Measurements from ENCODE around the gene IGF2BP2.
"Not testable (repeated sequence)": the region's sequence is repeated elsewhere in the genome, so short reads cannot be mapped to it uniquely, and the experiment has no call there.

IGF2BP2 gene

DNA sequence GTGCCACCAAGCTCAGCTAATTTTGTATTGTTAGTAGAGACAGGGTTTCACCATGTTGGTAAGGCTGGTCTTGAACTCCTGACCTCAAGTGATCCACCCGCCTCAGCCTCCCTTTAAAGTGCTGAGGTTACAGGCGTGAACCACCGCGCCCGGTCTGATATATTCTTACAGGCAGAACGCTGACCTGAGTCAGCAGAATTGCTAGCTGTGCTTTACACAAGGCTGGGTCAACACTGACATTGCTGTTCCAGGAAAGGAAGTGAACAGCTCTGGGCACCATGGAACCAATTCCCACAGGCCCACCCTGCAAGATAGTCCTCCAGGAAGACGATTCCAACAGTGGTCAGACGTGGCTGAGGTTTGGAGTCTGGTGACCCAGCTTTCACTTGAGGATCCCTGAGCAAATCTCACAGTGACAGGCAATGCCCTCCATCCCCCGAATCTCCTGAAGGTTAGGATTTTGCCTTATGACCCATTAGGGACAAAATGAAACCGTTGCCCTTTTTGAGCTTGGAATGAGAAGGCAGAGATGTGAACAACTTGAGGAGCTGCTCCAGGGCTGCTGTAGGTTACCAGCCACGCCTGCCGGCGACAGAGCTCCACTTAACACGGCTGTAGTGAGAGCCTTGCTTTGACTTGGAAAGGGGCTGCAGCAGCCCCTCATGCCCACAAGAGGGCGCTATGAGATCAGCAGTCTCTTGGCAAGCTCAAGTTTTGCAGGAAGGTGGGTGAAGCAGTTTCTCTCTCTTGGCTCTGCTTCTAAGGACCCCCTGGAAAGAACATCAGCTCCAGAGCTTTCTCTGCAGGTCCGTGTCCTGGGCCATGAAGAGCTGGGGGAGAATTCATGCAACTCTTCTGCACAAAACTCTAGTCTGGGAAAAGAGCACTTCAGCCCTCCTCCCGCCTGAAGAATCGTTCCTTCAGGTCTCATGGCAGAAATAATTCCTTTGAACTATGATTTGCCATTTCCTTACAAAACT is 164.6 kb downstream of the IGF2BP2 start:
- DNase-seq = peak; percentile 93

- DNase-seq = no peak
These were observed 165.9 kb downstream of the IGF2BP2 start for GRCh38 chr3:185658943-185659342.

DNA sequence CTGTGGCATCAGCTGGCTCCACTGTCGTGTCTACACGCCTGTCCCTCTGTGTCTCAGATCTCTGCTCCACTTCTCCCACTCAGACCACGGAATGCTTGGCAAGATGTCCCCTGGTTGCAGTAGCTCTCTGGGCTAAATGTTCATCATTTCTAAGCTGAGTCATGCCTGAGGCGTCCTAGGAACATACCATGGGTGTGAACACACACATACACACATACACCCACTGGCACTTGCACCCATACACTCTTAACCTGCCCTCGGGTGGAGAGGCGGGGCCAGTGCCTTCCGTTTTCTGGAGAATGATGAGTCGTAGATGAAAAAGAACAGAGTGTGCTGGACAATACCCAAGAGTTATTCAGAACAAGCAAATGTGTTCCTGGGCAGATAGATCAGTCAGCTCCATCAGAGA is 166.3 kb downstream of the IGF2BP2 start:
- DNase-seq = no peak

GRCh38 chr3:185657691-185658503 is 166.9 kb downstream of the IGF2BP2 start:
- no peak for DNase-seq

DNA sequence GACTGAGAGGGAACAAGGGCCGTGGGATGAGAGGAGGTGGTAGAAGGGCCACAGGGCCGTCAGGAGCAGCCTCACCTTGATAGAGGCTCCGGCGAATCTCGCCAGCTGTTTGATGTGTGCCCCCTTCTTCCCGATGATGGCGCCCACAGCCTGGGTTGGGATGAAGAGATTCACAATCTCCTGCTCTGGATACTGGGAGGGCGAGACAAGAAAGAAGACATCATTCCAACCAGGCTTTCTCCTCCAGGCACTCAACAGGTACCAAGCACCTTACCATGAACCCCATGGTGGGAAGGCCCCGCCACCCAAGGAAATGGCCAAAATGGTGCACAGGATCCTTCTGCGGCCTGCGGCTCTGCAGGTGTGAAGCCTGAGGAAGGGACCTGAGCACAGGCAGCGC is 167.6 kb downstream of the IGF2BP2 start:
- DNase-seq = no peak

- no peak for DNase-seq
These were observed 168.5 kb downstream of the IGF2BP2 start for GRCh38 chr3:185656321-185656840.

GRCh38 chr3:185655426-185656320 is 169.2 kb downstream of the IGF2BP2 start:
- DNase-seq = no peak

DNA sequence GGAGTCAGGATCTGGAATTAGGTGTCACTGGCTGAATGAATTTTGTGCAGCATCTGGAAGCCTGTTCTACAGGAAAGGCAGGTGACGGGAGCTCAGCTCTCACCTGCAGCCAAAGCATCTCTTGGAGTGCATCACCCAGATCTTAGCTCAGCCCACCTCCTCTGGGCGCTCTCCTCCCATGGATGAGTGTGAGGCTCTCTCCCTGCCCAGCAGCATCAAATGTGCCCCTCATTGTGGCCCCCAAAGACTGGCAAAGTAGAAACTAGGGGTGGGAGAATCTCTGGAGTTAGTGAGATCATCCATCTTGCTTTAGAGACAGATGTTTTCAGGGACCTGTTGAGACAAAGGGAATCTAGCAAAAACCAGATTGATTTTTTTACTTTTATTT is 170.1 kb downstream of the IGF2BP2 start:
- DNase-seq = no peak

GRCh38 chr3:185653949-185654757 is 170.7 kb downstream of the IGF2BP2 start:
- DNase-seq = no peak

- no peak for DNase-seq
These were observed 172.9 kb downstream of the IGF2BP2 start for GRCh38 chr3:185651971-185652370.

DNA sequence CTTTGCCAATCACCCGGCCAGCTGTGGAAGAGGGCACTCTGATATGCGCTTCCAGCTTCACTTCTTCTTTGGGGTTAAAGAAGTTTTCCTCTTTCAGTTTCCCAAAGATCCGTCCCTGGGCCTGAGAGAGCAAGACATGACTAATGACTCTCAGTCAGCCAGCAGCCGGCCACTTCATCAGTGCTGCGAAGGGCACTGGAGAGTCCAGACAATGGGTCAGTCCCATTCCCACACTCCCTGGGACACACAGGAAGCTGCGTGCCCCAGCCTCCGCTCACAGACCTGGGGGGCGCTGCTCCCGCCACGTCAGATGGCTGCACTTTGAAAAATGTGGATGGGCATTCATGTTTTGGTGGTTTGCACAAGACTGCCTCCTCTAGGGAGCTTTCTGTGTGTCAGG is 175.4 kb downstream of the IGF2BP2 start:
- no peak for DNase-seq

DNA sequence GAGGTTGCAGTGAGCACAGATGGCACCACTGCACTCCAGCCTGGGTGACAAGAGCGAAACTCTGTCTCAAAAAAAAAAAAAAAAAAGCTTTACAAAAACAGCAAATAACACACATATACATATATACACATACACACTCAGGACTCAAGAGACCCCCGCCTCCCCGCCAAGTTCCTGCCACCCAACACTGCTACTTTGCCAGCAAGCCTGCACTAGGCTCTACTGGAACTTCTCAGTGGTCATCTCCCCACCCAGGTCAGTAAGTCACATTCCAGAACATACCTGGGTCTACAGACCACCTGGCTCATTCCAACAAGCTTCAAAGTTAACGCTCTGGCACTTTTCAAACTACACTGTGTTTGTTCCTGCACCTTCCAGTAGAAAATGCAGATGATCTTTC is 176.4 kb downstream of the IGF2BP2 start:
- no peak for DNase-seq

DNA sequence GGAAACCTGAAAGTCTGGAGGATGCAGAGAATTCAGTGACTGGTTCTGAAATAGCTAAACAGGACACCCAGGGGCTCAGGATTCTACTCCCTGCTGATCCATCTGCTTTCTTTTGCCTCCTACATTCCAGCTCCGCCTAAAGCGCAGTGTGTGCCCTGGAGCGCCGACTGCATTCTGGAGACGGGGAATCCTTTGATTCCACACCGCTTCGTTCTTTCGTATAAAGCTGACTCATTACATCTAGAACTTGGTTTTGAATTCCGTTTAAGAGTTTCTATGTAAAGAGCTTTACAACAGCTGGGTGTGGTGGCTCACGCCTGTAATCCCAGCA is 177.0 kb downstream of the IGF2BP2 start:
- no peak for DNase-seq

- DNase-seq = no peak
These were observed 177.5 kb downstream of the IGF2BP2 start for GRCh38 chr3:185647134-185647879.

DNA sequence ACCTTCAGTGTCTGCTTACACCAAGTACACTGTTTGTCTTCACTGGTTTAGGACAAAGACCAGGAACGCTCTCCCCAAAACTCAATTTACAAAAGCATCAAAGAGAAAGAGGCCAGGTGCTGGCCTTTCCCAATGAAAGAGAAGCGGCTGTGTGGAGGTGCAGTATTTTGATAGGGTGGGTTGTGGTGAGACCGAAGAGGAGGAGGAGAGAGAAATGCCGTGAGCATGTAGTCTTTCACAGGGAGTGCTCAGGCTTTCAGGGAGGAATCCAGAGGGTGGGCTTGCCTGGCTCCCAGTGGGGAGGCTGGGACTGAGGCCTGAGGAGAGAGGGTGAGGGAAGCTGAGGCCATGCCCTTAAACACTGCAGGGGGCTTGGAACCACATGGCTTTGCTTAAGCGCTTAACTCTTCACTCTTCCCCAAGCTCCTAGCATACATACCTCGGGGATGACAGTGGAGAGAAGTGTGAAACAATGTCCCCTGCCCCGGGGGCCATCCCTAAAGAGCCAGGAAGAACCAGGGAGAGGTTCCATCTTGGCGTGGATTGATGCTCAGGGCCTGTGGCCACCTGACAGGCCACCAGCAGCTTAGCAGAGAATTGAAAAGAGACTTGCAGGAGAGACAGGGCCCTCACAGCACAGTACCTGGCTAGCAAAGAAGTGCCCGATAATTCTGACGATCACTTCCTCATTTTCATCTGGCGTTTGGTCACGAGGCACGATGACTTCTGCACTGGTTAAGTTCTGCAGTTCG is 178.3 kb downstream of the IGF2BP2 start:
- no peak for DNase-seq

- no peak for DNase-seq
These were observed 179.1 kb downstream of the IGF2BP2 start for GRCh38 chr3:185645596-185646381.

GRCh38 chr3:185645191-185645590 is 179.7 kb downstream of the IGF2BP2 start:
- DNase-seq = not testable (repeated sequence)

- DNase-seq = no peak
These were observed 184.5 kb downstream of the IGF2BP2 start for GRCh38 chr3:185640308-185640707.

- DNase-seq = no peak
These were observed 185.1 kb downstream of the IGF2BP2 start for GRCh38 chr3:185639632-185640206.
